Endodermal cell (in vitro differentiated cells): ENCODE results near the gene NEMP2. TPM values are rescaled to one million over a fixed set of nuclear protein-coding genes. Genes with fewer than 3 reads are reported as not detected.

Experiments used
- DNase-seq: peaks from one replicate; pipeline ENCODE4 v3.0.0-alpha.2; 2017
- H3K27ac ChIP-seq: 2 replicates; pipeline ENCODE4 v1.5.1; 2013; ENCODE audit warnings: mild to moderate bottlenecking, low read depth, low read length, moderate library complexity
- H3K27me3 ChIP-seq: 2 replicates; pipeline ENCODE4 v1.6.1; 2013; ENCODE audit warnings: mild to moderate bottlenecking, low read length, moderate library complexity; ENCODE audit not compliant: insufficient read depth, control insufficient read depth, poor library complexity, severe bottlenecking
- H3K36me3 ChIP-seq: 2 replicates; pipeline ENCODE4 v1.7.0; 2013; ENCODE audit warnings: mild to moderate bottlenecking, low read length, moderate library complexity; ENCODE audit not compliant: control insufficient read depth, insufficient read depth
- H3K4me1 ChIP-seq: one replicate; pipeline ENCODE4 v1.7.0; 2013; ENCODE audit warnings: low read length; ENCODE audit not compliant: control insufficient read depth, insufficient read depth
- H3K4me3 ChIP-seq: 2 replicates; pipeline ENCODE4 v1.5.1; 2013; ENCODE audit warnings: mild to moderate bottlenecking, low read length, moderate library complexity
- H3K9ac ChIP-seq: 2 replicates; pipeline ENCODE4 v1.6.1; 2013; ENCODE audit warnings: mild to moderate bottlenecking, low read length, moderate library complexity; ENCODE audit not compliant: poor library complexity, severe bottlenecking; ENCODE audit errors: extremely low read depth
- H3K9me3 ChIP-seq: 2 replicates; pipeline ENCODE4 v1.6.1; 2013; ENCODE audit warnings: mild to moderate bottlenecking, low read length, moderate library complexity; ENCODE audit not compliant: control insufficient read depth
- H3K27ac Mint-ChIP-seq: 2 replicates; pipeline ENCODE4 v1.8.0; 2020; ENCODE audit warnings: mixed read lengths
- H3K27me3 Mint-ChIP-seq: 2 replicates; pipeline ENCODE4 v1.8.0; 2021; ENCODE audit warnings: mild to moderate bottlenecking, mixed read lengths; ENCODE audit not compliant: insufficient read depth
- H3K36me3 Mint-ChIP-seq: 2 replicates; pipeline ENCODE4 v1.8.0; 2020; ENCODE audit warnings: low read depth, mixed read lengths
- H3K4me1 Mint-ChIP-seq: 2 replicates; pipeline ENCODE4 v1.8.0; 2020; ENCODE audit warnings: mixed read lengths
- H3K4me3 Mint-ChIP-seq: 2 replicates; pipeline ENCODE4 v1.8.0; 2020; ENCODE audit warnings: mild to moderate bottlenecking, moderate library complexity, mixed read lengths
- H3K9me3 Mint-ChIP-seq: 2 replicates; pipeline ENCODE4 v1.8.0; 2020; ENCODE audit warnings: mild to moderate bottlenecking, mixed read lengths
- CTCF ChIP-seq: fragments of 200-600 bp; sonication (generic); conservative IDR thresholded peaks from 2 replicates; pipeline ENCODE4 v1.5.0; 2021; ENCODE audit warnings: antibody characterized with exemption, mild to moderate bottlenecking
- WGBS, 2 experiments: methylation state at CpG; one replicate each; pipeline versions ENCODE4 v1.1.5 to v1.1.7; 2013; ENCODE audit warnings: missing lambda C conversion rate in 2 of 2, mixed read lengths in 1 of 2; ENCODE audit not compliant: insufficient coverage in 1 of 2, insufficient read length in 1 of 2; 5-methylcytosine and 5-hydroxymethylcytosine counted together
- total RNA-seq, 2 donors: library from RNA; stranded (reverse); fragmentation: NEBNext Ultra II Directional in 1 of 2; extraction: Animal tissue kit (Norgen Biotek cat#: 25700) in 1 of 2; gene quantifications; 2 replicates in 1 of 2; 3 replicates in 1 of 2; pipeline ENCODE4 v1.2.1, GENCODE V29; 2021

The NEMP2 gene
- total RNA-seq, 2 donors from 2014 or later = 7.2 to 11.3 TPM

- WGBS, 2 experiments = 82 to 85% methylated on average over 4 to 6 of the region's 6 CpGs
- H3K4me3 Mint-ChIP-seq = no peak overlapping the region
These were observed 4.1 kb downstream of the NEMP2 start for GRCh38 chr2:190530248-190530900.

GRCh38 chr2:190529486-190530247 is 4.9 kb downstream of the NEMP2 start:
- H3K9ac ChIP-seq = no peak overlapping the region
- no peak overlapping the region for H3K27ac ChIP-seq
- H3K4me1 ChIP-seq = peaks cover 8% of the 10 kb centered on the region
- no peaks in the 10 kb centered on the region for H3K9me3 ChIP-seq
- no peaks in the 10 kb centered on the region for H3K27me3 ChIP-seq
- H3K4me3 ChIP-seq = no peak overlapping the region
- TF ChIP-seq CTCF = no peak
- Mint-ChIP-seq H3K36me3 (no peaks in the 10 kb centered on the region), H3K4me1 (peaks cover 26% of the 10 kb centered on the region), H3K27ac (peak overlapping the region; percentile 71), H3K9me3 (no peaks in the 10 kb centered on the region), H3K4me3 (no peak overlapping the region), H3K27me3 (peaks cover 5% of the 10 kb centered on the region)
- 84 to 96% methylated on average over 3 of the region's 3 CpGs for WGBS, 2 experiments
- no peak for DNase-seq
- no peaks in the 10 kb centered on the region for H3K36me3 ChIP-seq

More at GRCh38 chr2:190530248-190530900, 4.1 kb downstream of the NEMP2 start:
- TF ChIP-seq CTCF = no peak
- peaks cover 5% of the 10 kb centered on the region for H3K27me3 Mint-ChIP-seq
- DNase-seq = no peak
- Histone ChIP-seq H3K4me1 (peaks cover 8% of the 10 kb centered on the region), H3K36me3 (no peaks in the 10 kb centered on the region), H3K9ac (no peak overlapping the region), H3K9me3 (no peaks in the 10 kb centered on the region), H3K27me3 (no peaks in the 10 kb centered on the region), H3K27ac (no peak overlapping the region), H3K4me3 (no peak overlapping the region)
- H3K36me3 Mint-ChIP-seq = no peaks in the 10 kb centered on the region
- H3K27ac Mint-ChIP-seq = no peak overlapping the region
- H3K4me1 Mint-ChIP-seq = peaks cover 27% of the 10 kb centered on the region
- H3K9me3 Mint-ChIP-seq = no peaks in the 10 kb centered on the region

GRCh38 chr2:190528521-190529001 is 6.0 kb downstream of the NEMP2 start:
- Histone ChIP-seq H3K27me3 (no peaks in the 10 kb centered on the region), H3K36me3 (no peaks in the 10 kb centered on the region), H3K9me3 (no peaks in the 10 kb centered on the region), H3K4me1 (peaks cover 4% of the 10 kb centered on the region), H3K4me3 (no peak overlapping the region), H3K9ac (no peak overlapping the region), H3K27ac (no peak overlapping the region)
- TF ChIP-seq CTCF = no peak
- H3K27ac Mint-ChIP-seq = no peak overlapping the region
- H3K9me3 Mint-ChIP-seq = no peaks in the 10 kb centered on the region
- 74 to 75% methylated on average over 1 of the region's 1 CpG for WGBS, 2 experiments
- peaks cover 26% of the 10 kb centered on the region for H3K4me1 Mint-ChIP-seq
- H3K27me3 Mint-ChIP-seq = peaks cover 2% of the 10 kb centered on the region
- H3K4me3 Mint-ChIP-seq = no peak overlapping the region
- H3K36me3 Mint-ChIP-seq = no peaks in the 10 kb centered on the region
- DNase-seq = no peak
